NT2/D1 (cell line): Measurements from ENCODE around the gene ANTXR1.

Source experiments
- DNase-seq: peaks from one replicate; pipeline ENCODE4 v3.0.0-alpha.2; 2011; ENCODE audit warnings: low read depth, low spot score
- H3K27me3 ChIP-seq: 2 replicates; pipeline ENCODE4 v1.6.0; 2011; ENCODE audit warnings: mild to moderate bottlenecking; ENCODE audit not compliant: insufficient read length, insufficient read depth
- H3K36me3 ChIP-seq: 2 replicates; pipeline ENCODE4 v1.6.1; 2011; ENCODE audit warnings: mild to moderate bottlenecking, low read length, mixed read lengths; ENCODE audit not compliant: insufficient read depth, insufficient read length
- H3K4me1 ChIP-seq: 2 replicates; pipeline ENCODE4 v1.5.1; 2011; ENCODE audit not compliant: insufficient read depth, insufficient read length
- H3K4me3 ChIP-seq: 2 replicates; pipeline ENCODE4 v1.5.1; 2011; ENCODE audit warnings: low read depth; ENCODE audit not compliant: insufficient read length
- H3K9ac ChIP-seq: 2 replicates; pipeline ENCODE4 v1.6.0; 2011; ENCODE audit warnings: low read depth; ENCODE audit not compliant: insufficient read length
- H3K9me3 ChIP-seq: 2 replicates; pipeline ENCODE4 v1.5.1; 2011; ENCODE audit warnings: mild to moderate bottlenecking, low read length; ENCODE audit not compliant: insufficient read depth
- SUZ12 ChIP-seq: IDR thresholded peaks from 2 replicates; pipeline ENCODE4 v1.6.1; 2011; ENCODE audit not compliant: insufficient read length, insufficient read depth; ENCODE audit errors: extremely low read depth
- YY1 ChIP-seq: IDR thresholded peaks from 2 replicates; pipeline ENCODE4 v1.6.1; 2011; ENCODE audit not compliant: insufficient read length, insufficient read depth
- ZNF274 ChIP-seq: IDR thresholded peaks from 2 replicates; pipeline ENCODE4 v1.6.1; 2011; ENCODE audit warnings: mild to moderate bottlenecking, low read depth, low read length

ANTXR1 gene

GRCh38 chr2:69208023-69208595 lies 195.1 kb downstream of the ANTXR1 start:
- no peak for TF ChIP-seq SUZ12
- TF ChIP-seq YY1, result no peak
- TF ChIP-seq ZNF274, result no peak

DNA sequence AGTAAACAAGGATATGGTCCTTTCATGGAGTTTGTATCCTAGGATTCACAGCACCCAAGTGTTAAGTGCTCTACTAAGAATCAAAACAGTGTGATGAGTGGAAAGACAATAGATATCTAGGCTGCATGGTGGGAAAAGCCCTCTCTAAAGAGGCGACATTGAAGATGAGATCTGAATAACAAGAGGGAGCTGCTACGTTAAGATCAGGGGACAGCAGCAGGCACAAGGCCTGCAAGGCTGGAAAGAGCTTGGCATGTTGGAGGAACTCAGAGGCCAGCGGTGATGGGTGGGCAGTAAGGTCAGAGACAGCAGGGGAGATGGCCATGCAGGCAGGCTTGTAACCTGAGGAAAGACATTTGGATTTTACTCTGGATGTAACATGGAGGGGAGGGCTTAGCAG lies 196.5 kb downstream of the ANTXR1 start:
- peak; percentile 81 for DNase-seq
- TF ChIP-seq ZNF274 (no peak), YY1 (no peak), SUZ12 (no peak)
- no peak overlapping the region for H3K9ac ChIP-seq
- no peaks in the 10 kb centered on the region for H3K36me3 ChIP-seq
- H3K9me3 ChIP-seq, result peaks cover 18% of the 10 kb centered on the region
- no peak overlapping the region for H3K4me3 ChIP-seq
- H3K27me3 ChIP-seq, result no peaks in the 10 kb centered on the region
- H3K4me1 ChIP-seq, result peaks cover 2% of the 10 kb centered on the region

More at GRCh38 chr2:69208023-69208595, 195.1 kb downstream of the ANTXR1 start:
- no peak overlapping the region for H3K9ac ChIP-seq
- peaks cover 18% of the 10 kb centered on the region for H3K9me3 ChIP-seq
- H3K4me1 ChIP-seq, result peaks cover 2% of the 10 kb centered on the region
- H3K4me3 ChIP-seq, result no peak overlapping the region
- no peaks in the 10 kb centered on the region for H3K36me3 ChIP-seq
- no peaks in the 10 kb centered on the region for H3K27me3 ChIP-seq
- no peak for DNase-seq

GRCh38 chr2:69210385-69210784 lies 197.4 kb downstream of the ANTXR1 start:
- Histone ChIP-seq H3K4me3 (no peak overlapping the region), H3K4me1 (peaks cover 2% of the 10 kb centered on the region), H3K27me3 (no peaks in the 10 kb centered on the region), H3K9ac (no peak overlapping the region), H3K9me3 (peaks cover 18% of the 10 kb centered on the region), H3K36me3 (peaks cover 5% of the 10 kb centered on the region)
- TF ChIP-seq YY1 (no peak), ZNF274 (no peak), SUZ12 (no peak)
- DNase-seq, result no peak

DNA sequence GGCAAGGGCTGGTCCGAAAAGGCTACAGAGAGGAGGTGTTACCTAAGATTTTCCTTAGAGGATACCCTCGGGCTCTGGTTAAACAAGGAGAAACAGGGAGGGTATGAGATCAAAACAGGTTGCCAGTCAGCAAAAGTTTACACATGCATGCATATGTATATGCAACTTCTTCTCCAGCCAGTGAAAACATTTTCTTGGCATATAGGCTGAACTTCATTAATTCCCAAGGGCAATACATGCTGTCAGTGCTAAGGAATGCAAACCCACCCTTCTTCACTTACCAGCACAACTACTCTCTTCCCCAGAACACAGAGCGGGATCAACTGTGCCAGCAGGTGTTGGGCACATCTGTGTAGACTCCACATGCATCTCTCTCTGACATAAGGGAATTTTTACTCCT lies 198.1 kb downstream of the ANTXR1 start:
- DNase-seq, result no peak
- H3K36me3 ChIP-seq, result peaks cover 5% of the 10 kb centered on the region
- TF ChIP-seq ZNF274 (no peak), SUZ12 (no peak), YY1 (no peak)
- H3K4me1 ChIP-seq, result peaks cover 2% of the 10 kb centered on the region
- H3K9ac ChIP-seq, result no peak overlapping the region
- H3K4me3 ChIP-seq, result no peak overlapping the region
- H3K27me3 ChIP-seq, result no peaks in the 10 kb centered on the region
- H3K9me3 ChIP-seq, result peaks cover 18% of the 10 kb centered on the region

- Histone ChIP-seq H3K36me3 (peaks cover 5% of the 10 kb centered on the region), H3K9me3 (peaks cover 15% of the 10 kb centered on the region), H3K9ac (no peak overlapping the region), H3K27me3 (no peaks in the 10 kb centered on the region), H3K4me3 (no peak overlapping the region), H3K4me1 (peaks cover 2% of the 10 kb centered on the region)
- TF ChIP-seq YY1 (no peak), ZNF274 (no peak), SUZ12 (no peak)
- DNase-seq, result no peak
Observed at GRCh38 chr2:69211686-69212085, 198.7 kb downstream of the ANTXR1 start.

GRCh38 chr2:69212238-69213028 lies 199.5 kb downstream of the ANTXR1 start:
- H3K4me3 ChIP-seq, result no peak overlapping the region

DNA sequence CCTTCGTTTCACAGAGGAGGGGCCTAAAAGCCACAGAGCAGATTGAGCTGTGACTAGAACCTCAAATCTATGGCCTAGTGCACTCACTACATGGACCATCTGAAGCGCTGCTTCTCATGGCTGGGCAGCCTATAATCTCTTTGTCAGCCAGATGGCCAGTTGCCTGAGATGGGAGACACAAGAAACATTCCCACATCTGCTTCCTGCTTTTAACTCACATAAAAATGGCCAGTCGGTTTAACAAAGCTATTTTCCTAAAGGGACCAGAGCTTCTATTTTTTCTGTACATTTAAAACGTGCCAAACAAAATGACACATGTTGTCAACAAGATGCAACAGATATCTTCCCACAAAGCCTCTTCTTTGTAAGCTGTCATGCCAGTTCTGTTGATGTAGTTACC lies 200.2 kb downstream of the ANTXR1 start:
- Histone ChIP-seq H3K27me3 (no peaks in the 10 kb centered on the region), H3K36me3 (peaks cover 5% of the 10 kb centered on the region), H3K9me3 (0 out of 2 replicates have a peak, but pooled peaks cover under 1% of the 10 kb centered on the region), H3K4me3 (no peak overlapping the region), H3K9ac (no peak overlapping the region), H3K4me1 (peaks cover 2% of the 10 kb centered on the region)
- no peak for DNase-seq
- TF ChIP-seq YY1 (no peak), ZNF274 (no peak), SUZ12 (no peak)

More at GRCh38 chr2:69212238-69213028, 199.5 kb downstream of the ANTXR1 start:
- H3K27me3 ChIP-seq, result no peaks in the 10 kb centered on the region
- peaks cover 5% of the 10 kb centered on the region for H3K36me3 ChIP-seq
- no peak for DNase-seq
- H3K9me3 ChIP-seq, result peaks cover 8% of the 10 kb centered on the region
- TF ChIP-seq SUZ12 (no peak), YY1 (no peak), ZNF274 (no peak)
- H3K9ac ChIP-seq, result no peak overlapping the region
- H3K4me1 ChIP-seq, result peaks cover 2% of the 10 kb centered on the region
